GM18507 (cell line): Measurements from ENCODE around the gene TPM1.

ENCODE experiments used
- DNase-seq: peaks from one replicate; pipeline ENCODE4 v3.0.0; 2011; ENCODE audit warnings: low read depth; ENCODE audit not compliant: insufficient read length; ENCODE audit errors: extremely low spot score
- FAIRE-seq: peaks from 2 replicates; lab custom pipeline; 2011; peaks lifted over from hg19 to GRCh38; lab: Jason Lieb, UNC

Gene TPM1

DNA sequence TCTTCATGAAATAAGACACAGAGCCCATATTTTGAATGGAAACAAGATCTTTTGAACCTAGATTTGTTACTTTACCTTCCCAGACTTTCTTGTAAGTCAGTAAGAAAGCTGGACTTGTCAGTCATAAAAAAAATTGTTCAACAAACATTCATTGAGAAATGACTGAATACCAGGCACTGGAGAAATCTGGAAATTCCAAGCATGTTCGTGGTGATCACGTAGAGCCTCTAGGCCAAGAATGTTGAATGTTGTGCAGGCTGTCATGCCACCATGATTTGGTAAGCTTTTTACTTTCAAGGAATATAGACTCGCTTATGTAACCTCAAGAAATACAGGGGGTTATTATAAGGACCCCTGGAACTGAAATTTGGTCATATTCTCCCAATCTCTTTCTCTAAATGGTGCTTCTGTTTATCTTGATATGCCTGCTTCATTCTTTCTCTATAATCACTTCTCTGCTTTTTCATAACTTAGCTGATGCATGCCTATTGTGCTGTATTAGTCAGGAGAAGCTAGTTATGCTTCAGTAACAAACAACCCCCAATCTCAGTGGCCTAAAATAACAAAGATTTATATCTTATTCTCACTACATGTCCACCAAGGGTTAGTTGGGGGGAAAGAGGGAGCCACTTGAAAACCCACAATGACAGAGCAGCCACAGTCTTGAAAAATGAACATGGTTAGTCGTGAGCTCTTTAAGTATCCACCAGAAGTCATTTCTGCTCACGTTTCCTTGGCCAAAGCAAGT, 3.4 kb upstream of the TPM1 start:
- FAIRE-seq, result no peak
- no peak for DNase-seq

- DNase-seq (no peak), FAIRE-seq (no peak)
These were observed 2.7 kb upstream of the TPM1 start for GRCh38 chr15:63039811-63040210.

DNA sequence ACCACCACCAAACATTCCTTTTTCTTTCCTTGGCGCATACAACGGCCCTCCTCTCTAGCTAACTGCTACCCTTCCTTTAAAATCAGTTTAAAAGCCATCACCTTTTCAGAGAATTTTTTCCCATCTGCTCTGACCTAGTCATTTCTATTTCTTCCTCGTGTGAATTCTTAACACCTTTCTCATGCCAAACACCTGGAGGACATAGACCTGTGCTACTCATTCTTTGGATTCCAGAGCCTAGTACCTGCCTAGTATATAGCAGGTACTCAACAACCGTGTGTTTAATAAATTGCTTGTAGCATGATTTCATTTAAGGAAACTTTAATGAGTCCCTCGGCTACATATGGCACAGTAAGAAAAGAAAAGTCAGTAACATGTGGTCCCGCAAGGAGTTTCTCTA, 2.0 kb upstream of the TPM1 start:
- DNase-seq, result no peak
- no peak for FAIRE-seq

GRCh38 chr15:63040954-63041353, 1.6 kb upstream of the TPM1 start:
- FAIRE-seq, result no peak
- no peak for DNase-seq

GRCh38 chr15:63041402-63041973, 1.1 kb upstream of the TPM1 start:
- FAIRE-seq (no peak), DNase-seq (no peak)

DNA sequence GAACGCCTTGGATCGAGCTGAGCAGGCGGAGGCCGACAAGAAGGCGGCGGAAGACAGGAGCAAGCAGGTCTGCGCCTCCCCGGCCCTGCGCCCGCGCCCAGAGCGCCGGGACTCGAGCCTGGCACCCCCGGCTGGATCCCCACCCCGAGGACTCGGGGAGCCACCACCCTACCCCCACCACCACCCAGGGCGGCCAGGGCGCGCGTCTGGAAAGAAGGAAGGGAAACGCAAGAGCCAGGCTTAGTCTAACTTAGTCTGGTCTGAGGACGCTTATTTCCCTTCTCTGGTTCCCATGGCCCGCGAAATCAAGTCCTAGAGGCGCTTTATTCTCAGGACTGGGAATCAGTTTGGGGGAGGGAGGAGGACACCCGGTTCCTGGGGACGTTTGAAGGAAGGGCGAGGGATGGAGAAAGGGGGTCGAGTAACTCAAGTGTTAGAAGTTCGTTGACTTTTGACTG, 359 bp downstream of the TPM1 start:
- FAIRE-seq, result no peak
- no peak for DNase-seq

GRCh38 chr15:63043335-63044076, 959 bp downstream of the TPM1 start:
- FAIRE-seq (no peak), DNase-seq (no peak)

DNA sequence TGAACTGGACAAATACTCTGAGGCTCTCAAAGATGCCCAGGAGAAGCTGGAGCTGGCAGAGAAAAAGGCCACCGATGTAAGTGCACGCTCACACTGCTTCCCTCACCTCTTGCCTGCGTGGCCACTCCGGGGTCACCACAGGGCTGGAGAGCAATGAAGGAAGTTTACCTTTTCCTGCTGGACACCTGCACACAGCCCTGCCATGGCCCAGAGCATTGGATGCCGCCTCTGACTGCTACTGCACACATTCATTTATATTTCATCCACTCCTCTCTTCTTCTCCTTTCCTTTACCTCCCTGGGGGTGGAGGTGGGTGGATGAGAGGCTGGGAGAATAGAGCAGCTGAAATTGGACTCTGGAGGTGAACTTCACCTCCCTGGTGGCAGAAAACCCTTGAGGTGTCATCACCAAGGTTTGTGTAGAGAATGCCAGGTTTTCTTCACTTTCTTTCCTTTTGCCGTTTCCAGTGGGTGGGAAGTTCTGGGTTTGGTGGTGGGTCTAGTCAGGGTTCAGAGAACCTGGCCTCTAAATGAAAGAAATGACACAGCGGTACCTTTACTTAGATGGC, 1.6 kb downstream of the TPM1 start:
- no peak for FAIRE-seq
- DNase-seq, result no peak

GRCh38 chr15:63044645-63045464, 2.3 kb downstream of the TPM1 start:
- DNase-seq, result no peak
- no peak for FAIRE-seq

- DNase-seq (no peak), FAIRE-seq (no peak)
These were observed 2.9 kb downstream of the TPM1 start for GRCh38 chr15:63045465-63045840.

- FAIRE-seq (no peak), DNase-seq (no peak)
These were observed 3.3 kb downstream of the TPM1 start for GRCh38 chr15:63045879-63046278.

- FAIRE-seq, result no peak
- no peak for DNase-seq
These were observed 4.6 kb downstream of the TPM1 start for GRCh38 chr15:63046917-63047760.

- FAIRE-seq, result no peak
These were observed 5.2 kb downstream of the TPM1 start for GRCh38 chr15:63047792-63048114.

GRCh38 chr15:63048115-63048775, 5.7 kb downstream of the TPM1 start:
- DNase-seq (peak; percentile 88), FAIRE-seq (peak; percentile 57)

More at GRCh38 chr15:63047792-63048114, 5.2 kb downstream of the TPM1 start:
- no peak for DNase-seq

DNA sequence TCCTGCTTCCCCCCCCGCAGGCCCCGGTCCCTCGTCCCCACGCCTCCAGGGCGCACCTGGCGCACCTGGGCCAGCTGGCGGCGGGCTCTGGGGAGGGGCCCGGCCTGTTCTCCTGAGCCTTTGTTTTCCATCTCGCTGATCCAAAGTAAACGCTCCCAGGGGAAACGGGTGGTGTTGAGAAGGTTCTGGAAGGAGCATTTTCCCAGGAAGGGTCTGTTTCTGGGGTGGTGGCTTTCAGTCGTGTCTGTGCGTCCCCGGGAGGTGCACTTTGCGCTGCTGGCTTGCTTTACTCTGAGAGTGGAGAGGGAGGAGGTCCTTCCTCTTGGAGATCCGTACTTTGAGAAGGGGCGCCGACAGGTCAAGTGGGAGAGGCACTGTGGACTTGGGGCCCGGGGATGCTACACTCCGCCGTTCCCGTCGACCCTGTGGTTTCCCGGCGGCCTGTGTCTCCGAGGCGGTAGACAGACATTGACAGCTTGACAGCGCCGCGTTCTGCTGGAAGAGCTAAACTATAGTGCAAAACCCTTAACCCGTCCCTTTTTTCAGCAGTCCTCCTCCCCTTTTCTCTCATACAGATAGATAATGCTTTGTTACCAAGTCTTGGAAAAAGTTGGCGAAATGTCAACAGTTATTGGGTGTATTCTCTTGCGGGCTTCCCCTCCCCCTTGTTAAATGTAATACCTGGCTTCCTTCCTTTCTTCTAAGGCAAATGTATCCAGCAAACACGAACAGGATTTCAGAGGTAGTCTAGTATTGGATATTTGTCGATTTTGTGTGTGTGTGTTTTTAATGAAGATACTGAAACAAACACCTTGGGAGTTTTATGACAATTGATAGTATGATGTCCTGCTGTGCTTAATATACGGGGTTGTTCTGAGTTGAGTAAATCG, 6.5 kb downstream of the TPM1 start:
- FAIRE-seq (no peak), DNase-seq (no peak)

GRCh38 chr15:63049783-63050371, 7.3 kb downstream of the TPM1 start:
- DNase-seq (no peak), FAIRE-seq (no peak)

- FAIRE-seq (no peak), DNase-seq (no peak)
These were observed 8.2 kb downstream of the TPM1 start for GRCh38 chr15:63050731-63051155.
